K562 (cell line): ENCODE data around the gene ALS2.

Experiments
- CCAR2 ChIP-seq: fragments of 200-400 bp; formaldehyde crosslinking; IDR thresholded peaks from 2 replicates; pipeline ENCODE4 v1.6.1; 2017; ENCODE audit warnings: mild to moderate bottlenecking, low read depth, low read length
- JUNB ChIP-seq: fragments of 450-650 bp; formaldehyde crosslinking; conservative IDR thresholded peaks from 2 replicates; pipeline ENCODE4 v1.4.0; 2020; ENCODE audit warnings: mild to moderate bottlenecking
- MXI1 ChIP-seq: IDR thresholded peaks from 2 replicates; pipeline ENCODE4 v1.6.1; 2011; ENCODE audit warnings: low read depth, mild to moderate bottlenecking, improper control_type of control experiment, low read length
- RBBP5 ChIP-seq: fragments of 200-600 bp; sonication (generic); IDR thresholded peaks from 2 replicates; pipeline ENCODE4 v1.6.1; 2012; ENCODE audit warnings: borderline replicate concordance, mild to moderate bottlenecking, low read length, control low read depth, inconsistent platforms; ENCODE audit not compliant: insufficient read depth, poor library complexity, severe bottlenecking
- SIN3A ChIP-seq, 2 experiments: fragments of 150-350 bp in 1 of 2; IDR thresholded peaks; 2 replicates each; pipeline ENCODE4 v1.6.1; 2011 to 2016; ENCODE audit warnings: borderline replicate concordance in 2 of 2, low read depth in 2 of 2, low read length in 2 of 2, mild to moderate bottlenecking in 2 of 2, moderate library complexity in 2 of 2; ENCODE audit not compliant: control insufficient read depth in 1 of 2
- THRAP3 ChIP-seq: fragments of 450-650 bp; IDR thresholded peaks from 2 replicates; pipeline ENCODE4 v1.6.1; 2016; ENCODE audit warnings: mild to moderate bottlenecking, inconsistent platforms, borderline replicate concordance
- ZNF589 ChIP-seq: fragments of 200-800 bp; sonication (Bioruptor generic); IDR thresholded peaks from 2 replicates; pipeline ENCODE4 v1.6.1; 2016; ENCODE audit warnings: low read depth, missing genetic modification characterization, missing compliant biosample characterization
- TF ChIP-seq, protein P1 (sequence below), 3 experiments: IDR thresholded peaks in 2 of 3; conservative IDR thresholded peaks in 1 of 3; 2 replicates each; pipeline ENCODE4 v1.5.1; 2011 to 2012; ENCODE audit warnings: low read length in 3 of 3, mild to moderate bottlenecking in 3 of 3, control low read depth in 2 of 3, improper control_type of control experiment in 1 of 3, inconsistent platforms in 1 of 3, low read depth in 1 of 3, mixed read lengths in 1 of 3, moderate library complexity in 1 of 3; ENCODE audit not compliant: insufficient read depth in 2 of 3

DNA sequence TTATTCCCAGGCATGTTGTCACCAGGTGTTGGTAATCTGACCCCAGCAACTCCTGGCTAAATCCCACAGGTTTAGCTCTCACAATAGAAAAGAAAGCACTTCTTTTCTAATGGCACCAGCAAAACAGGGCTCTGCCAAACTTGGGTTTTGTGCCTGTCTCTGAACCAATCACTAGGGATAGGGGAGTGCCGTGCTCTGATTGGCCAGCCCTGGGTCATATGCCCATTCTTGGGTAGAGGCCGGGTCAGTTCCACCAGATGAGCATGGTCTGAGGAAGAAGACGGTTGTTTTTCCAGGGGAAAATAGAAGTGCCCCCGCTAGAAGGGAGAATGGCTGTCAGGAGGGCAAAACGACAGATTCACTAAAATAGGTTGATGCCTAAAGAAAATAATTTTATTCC is 40.3 kb upstream of the ALS2 start:
- TF ChIP-seq RBBP5 (no peak), MXI1 (no peak), ZNF589 (CRISPR knock-in tag) (no peak), SIN3A (IDR thresholded peaks at IDR 0.05; ENCODE audit: borderline replicate concordance in 2 of 2, control insufficient read depth in 1 of 2, low read depth in 2 of 2, low read length in 2 of 2) (no peak), THRAP3 (no peak), JUNB (CRISPR knock-in tag) (no peak), CCAR2 (no peak)
- TF ChIP-seq, protein P1, sequence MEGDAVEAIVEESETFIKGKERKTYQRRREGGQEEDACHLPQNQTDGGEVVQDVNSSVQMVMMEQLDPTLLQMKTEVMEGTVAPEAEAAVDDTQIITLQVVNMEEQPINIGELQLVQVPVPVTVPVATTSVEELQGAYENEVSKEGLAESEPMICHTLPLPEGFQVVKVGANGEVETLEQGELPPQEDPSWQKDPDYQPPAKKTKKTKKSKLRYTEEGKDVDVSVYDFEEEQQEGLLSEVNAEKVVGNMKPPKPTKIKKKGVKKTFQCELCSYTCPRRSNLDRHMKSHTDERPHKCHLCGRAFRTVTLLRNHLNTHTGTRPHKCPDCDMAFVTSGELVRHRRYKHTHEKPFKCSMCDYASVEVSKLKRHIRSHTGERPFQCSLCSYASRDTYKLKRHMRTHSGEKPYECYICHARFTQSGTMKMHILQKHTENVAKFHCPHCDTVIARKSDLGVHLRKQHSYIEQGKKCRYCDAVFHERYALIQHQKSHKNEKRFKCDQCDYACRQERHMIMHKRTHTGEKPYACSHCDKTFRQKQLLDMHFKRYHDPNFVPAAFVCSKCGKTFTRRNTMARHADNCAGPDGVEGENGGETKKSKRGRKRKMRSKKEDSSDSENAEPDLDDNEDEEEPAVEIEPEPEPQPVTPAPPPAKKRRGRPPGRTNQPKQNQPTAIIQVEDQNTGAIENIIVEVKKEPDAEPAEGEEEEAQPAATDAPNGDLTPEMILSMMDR (IDR thresholded peaks at IDR 0.05 in 2 of 3, conservative IDR thresholded peaks at IDR 0.05 in 1 of 3; ENCODE audit: insufficient read depth in 2 of 3, low read depth in 1 of 3, low read length in 3 of 3): no peak
